IPS-11a (cell line): ENCODE measurements around the gene CPVL.
"Not testable (repeated sequence)": the region's sequence is repeated elsewhere in the genome, so short reads cannot be mapped to it uniquely, and the experiment has no call there.

Source experiments
- H3K4me3 ChIP-seq: one replicate; pipeline ENCODE4 v1.5.1; 2013; ENCODE audit warnings: low read depth, low read length, control low read depth

Gene CPVL

DNA sequence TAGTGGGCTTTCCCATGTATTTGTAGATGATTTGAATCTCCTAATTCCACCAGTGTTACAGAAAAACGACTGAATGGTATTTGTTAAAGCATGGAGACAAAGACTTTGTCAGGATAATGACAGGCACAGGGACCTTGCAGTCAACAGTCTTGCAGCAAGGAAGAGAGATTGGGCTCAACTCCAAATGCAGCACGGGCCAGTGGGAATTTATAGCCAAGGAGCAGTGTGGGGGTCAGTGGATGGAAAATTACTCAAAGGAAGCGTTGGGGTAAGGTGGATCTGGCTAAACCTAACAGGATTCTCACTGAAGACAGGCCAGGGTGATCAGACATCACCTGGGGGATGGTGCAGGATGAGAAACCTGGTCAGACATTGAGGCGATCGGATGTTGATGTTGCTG, 24.3 kb downstream of the CPVL start:
- no peak overlapping the region for H3K4me3 ChIP-seq

DNA sequence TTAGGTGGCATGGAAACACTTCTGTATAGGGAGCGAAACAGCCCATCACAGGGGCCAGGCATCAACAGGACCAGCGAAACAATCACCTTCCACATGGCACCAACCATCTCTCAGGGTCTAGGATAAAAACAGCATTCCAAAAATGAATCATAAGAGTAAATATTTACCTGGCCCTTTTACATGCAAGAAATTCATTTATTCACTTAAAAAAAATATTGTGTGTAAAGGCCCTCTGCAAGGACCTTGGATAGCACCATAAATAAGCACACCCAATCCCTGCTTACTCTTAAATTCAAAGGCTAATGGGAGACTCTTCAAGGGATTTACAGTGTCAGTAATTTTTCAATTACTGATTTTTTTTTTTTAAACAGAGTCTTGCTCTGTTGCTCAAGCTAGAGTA, 25.4 kb downstream of the CPVL start:
- H3K4me3 ChIP-seq, result no peak overlapping the region

DNA sequence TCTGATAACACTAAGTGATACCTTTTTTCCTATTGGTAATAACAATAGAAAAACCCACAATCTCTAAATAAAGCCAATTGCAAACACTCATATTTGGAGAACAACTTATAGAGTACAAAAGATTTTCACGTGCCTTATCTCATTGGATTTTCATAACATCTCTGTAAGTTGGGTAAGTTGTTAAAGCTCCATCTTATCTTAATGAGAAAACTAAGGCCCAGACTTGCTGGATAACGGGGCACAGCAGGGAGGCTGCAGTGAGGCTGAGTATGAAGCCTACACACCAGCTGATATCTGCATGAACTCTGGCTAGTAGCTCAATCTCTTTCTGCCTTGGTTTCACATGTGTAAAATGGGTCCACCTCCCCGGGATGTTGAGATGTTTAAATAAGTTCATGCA, 26.8 kb downstream of the CPVL start:
- no peak overlapping the region for H3K4me3 ChIP-seq

DNA sequence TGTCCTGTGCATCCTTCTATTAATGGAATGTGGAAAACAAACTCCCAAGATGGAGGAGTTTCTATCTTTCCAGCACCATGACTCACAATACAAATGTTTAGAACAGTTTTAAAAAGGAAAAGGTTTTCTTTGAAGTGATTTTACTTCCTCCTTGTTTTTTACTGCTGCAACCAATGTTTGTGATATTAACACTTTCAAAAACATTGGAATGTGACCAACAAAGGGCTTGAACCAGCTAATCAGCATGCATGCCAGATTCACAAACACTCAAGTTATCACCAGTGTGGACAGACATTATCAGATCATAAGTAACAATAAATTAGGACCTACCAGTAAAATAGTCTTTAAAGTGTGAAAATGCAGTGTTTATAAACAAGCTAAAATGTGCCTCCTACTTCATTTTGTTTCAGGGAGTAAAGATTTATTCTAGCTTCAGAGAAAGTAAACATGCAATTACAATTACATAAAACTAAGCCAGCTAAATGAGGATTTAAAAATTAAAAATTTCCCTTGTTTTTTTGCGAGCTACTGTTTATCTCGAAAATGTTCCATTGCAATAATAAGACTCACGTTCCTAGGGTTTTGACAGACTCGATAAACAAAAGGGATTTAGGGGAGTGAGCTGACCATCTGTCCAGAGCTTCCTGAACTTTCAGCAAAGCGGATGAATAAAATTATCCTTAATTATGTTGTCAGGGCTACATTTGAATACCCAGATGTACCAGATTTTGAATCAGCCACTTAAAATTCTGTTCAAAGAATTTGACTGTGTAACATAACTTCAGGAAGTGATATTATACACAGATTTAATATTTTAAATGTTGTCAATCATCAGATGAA, 29.8 kb downstream of the CPVL start:
- H3K4me3 ChIP-seq, result no peak overlapping the region

DNA sequence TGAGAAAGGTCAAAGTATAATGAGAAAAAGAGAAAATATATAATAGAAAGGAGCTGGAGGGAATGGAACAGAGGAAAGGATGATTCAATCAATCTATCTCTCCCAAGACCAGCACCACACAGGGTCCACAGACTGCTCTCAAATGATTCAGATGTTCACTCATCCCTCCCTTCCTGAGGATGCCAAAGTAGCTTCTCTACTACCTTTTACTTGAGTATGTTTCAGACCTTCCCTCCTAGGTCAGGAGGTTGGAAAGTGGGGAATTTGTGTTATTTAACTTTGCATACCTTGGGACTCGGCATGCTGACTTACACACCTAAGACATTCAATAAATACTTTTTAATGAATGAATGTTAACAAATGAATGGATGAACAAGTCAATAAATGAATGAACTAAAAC, 30.6 kb downstream of the CPVL start:
- H3K4me3 ChIP-seq, result no peak overlapping the region

DNA sequence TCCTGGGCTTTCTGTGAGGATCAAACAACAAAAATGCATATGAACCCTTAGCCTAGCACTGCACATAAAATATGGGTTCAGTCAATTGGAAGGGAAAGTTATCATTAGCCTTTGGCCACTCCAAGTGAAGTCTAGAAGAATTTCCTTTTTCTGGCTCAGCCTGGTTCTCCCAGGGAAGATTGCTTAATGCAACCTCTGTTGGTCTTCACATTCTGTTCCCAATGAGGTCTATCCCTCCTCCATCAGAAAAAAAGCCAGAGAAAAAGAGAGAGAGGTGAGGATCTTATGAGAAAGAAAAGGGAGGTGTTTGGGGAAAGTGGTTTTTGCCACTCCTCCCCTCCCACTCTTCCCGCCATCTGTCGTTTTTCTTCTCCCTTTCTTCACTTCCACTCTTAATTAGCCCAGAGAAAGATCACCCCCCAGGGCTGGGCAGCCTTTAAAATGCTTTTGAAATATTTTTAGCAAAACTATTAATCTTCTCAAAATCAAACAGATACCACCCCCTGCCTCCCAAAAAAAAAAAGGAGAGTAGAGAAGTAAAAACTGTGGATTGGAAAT, 31.1 kb downstream of the CPVL start:
- no peak overlapping the region for H3K4me3 ChIP-seq

DNA sequence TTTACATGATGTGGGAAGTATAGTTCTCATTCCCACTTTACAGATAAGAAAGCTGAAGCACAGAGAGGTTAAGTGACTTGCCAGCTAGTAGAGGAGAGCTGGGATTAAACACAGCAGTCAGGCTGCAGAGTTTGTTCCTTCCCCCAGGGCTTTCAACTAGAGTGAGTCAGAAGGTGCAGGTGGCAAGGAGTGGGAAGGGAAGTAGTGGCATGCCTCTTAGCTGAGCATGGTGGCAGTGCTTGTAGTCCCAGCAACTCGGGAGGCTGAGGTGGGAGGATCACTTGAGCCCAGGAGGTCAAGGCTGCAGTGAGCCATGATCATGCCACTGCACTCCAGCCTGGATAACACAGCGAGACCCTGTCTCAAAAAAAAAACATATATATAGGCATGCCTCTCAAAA, 32.1 kb downstream of the CPVL start:
- not testable (repeated sequence) for H3K4me3 ChIP-seq

DNA sequence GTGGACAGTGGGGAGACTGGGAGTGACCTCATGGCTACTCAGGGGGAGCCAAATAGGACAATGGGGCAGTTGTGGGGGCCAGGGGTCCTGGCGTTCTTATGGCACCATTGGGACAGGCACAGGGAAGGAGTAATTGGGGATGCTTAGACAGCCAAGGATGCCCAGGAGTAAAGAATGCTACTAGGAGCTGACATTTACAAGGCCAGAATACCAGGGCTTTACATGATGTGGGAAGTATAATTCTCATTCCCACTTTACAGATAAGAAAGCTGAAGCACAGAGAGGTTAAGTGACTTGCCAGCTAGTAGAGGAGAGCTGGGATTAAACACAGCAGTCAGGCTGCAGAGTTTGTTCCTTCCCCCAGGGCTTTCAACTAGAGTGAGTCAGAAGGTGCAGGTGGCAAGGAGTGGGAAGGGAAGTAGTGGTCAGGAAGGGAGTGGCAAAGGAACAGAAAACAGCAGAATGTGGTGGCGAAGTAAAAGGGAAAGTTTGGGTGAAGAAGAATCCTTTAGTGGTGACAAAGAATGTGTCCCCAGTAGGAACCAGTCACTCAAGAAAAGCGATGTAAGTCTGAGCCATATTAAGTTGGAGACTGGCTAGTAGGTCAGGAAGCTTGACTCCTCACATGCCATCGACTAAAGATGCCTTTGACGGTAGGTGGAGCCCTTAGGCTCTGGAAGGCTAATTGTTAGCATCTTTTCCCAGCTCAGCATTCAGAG, 32.8 kb downstream of the CPVL start:
- no peak overlapping the region for H3K4me3 ChIP-seq

DNA sequence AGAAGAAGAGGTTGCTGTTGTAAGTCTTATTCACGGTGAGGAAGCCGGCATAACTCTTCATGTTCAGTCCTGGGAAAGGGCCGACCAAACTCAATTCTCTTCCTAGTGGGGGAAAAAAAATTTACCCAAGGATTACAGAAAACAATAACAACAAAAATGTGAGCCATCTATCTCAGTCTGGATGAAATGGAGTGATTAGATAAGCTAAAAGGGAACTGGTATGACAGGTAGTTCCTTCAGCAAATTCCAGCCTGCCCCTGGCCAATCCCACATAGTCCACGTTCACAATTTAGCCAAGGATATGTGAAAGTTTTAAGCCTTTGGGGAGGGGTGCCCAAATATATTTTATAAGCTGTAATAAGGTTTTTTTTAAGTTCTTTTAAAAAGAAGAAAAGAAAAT, 33.6 kb downstream of the CPVL start:
- no peak overlapping the region for H3K4me3 ChIP-seq

DNA sequence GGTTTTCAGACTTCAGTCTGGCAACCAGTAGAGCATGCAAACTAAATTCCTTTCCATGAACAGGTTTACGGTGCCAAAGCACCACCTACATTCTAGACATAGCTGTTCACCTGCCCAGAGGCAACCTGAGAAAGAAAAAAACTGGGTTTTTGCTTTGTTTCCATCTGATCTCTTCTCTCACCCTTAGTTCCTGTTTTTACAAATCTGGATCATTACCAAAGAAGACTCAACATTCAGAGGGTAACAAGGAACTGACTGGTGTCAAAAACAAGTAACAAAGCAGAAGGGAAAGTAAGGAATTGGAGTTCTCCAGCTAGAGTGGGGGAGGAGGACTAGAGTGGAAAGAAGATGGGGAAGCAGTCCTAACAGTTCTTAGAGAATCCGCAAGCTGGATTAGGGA, 36.4 kb downstream of the CPVL start:
- no peak overlapping the region for H3K4me3 ChIP-seq

DNA sequence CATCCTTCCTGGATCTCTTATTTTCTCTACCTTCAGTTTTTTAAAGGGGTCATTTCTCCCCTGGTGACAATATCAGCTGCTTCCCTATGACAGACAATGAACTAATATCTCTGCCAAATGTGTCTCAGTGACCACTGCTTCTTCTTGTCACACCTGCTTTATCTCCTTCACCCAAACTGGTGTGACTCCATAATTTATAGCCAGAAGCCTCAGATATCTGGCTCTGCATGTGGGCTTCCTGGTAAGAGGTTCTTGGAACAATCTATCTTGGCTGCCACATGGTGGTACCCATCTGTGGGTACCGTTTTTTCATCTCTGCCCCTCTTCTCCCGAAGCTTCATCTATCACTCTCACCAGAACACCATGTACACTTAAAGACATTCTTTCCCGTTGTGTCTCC, 37.0 kb downstream of the CPVL start:
- no peak overlapping the region for H3K4me3 ChIP-seq

DNA sequence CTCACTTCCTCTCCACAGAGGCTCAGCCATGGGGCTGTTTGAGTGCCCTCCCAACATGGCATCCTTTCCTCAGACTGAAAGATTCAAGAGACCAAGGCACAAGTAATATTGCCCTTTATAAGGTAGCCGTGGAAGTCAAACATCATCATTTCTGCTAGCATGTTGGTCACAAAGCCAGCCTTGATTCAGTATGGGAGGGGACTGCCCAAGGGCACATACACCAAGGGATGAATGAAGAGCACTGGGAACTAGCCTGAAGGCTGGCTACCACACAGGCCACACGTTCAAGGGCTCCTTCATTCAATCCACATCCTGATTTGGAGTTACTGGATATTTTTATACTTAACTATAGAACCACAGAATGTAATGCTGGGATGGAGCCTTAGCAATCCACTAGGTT, 39.3 kb downstream of the CPVL start:
- no peak overlapping the region for H3K4me3 ChIP-seq

DNA sequence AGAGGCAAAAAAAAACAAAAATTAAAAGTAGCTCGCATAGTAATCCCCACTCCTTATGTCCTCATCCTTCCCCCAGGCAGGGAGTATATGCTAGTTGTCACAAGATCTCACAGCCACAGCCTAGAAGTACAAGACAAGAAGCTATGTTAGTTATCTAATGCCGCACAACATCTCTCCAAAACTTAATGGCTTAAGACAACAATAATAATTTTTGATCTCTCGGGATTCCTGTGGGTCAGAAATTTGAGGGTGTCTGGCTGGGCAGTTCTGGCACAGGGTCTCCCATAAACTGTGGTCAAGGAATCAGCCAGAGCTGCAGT, 39.7 kb downstream of the CPVL start:
- H3K4me3 ChIP-seq, result no peak overlapping the region

DNA sequence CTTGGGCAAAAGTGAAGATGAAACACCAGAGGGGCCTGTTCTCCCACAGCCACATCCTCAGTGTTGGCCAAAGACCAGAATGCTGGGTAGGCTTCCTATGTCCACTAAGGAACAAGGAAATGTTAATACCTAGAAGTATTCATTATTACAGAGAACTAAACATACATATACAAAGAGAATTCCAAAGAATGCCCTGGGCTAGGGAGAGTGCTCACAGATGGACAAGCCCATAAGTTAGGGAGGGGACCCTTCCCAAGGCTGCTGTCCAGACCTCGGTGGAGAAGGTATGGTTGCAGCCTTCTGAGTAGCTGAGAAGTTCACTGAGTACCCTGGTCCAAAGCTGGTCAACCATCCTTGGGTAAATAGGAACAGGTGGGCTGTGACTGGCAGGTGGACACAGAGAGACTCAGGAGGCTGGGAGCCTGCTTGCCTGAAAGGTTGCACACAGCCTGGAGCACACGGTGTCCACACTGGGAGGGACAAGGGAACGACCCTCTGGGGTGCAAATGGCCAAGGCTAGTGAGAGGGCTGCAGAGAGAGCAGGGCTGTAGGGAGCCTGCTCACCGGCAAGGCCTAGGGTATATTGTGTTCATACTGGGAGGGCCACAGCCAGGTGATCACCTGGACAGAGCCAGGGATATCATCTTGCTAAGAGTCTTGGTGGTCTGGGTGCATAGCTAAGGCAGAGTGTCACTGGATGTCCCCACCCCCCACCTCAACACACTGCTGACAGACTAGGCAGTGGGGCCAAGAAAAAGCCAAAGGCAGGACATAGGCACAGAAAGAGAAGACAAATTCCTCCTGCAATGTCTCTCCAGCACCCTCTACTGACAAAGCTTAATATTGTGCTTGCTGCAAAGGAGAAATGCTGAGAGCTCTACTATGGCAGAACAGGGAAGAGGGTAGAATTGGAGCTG, 40.3 kb downstream of the CPVL start:
- no peak overlapping the region for H3K4me3 ChIP-seq

DNA sequence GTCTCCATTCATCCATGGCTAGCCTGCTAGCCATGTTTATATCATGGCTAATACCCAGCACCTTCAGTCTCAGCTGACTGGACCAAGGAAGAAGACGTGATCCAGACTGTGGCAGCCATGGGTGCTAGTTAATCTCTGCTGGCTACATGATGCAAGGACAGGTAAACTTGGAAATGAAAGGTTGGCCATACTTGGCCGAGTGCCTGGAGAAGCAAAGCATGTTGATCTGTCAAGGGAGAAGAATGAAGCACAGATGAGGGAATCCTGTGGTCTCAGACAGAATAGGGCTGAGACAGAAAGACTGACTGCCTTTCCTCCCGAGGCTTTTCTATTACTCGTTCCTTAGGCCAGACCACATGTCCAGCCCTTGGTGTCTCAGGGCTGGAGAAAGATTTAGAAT, 41.1 kb downstream of the CPVL start:
- H3K4me3 ChIP-seq, result no peak overlapping the region

DNA sequence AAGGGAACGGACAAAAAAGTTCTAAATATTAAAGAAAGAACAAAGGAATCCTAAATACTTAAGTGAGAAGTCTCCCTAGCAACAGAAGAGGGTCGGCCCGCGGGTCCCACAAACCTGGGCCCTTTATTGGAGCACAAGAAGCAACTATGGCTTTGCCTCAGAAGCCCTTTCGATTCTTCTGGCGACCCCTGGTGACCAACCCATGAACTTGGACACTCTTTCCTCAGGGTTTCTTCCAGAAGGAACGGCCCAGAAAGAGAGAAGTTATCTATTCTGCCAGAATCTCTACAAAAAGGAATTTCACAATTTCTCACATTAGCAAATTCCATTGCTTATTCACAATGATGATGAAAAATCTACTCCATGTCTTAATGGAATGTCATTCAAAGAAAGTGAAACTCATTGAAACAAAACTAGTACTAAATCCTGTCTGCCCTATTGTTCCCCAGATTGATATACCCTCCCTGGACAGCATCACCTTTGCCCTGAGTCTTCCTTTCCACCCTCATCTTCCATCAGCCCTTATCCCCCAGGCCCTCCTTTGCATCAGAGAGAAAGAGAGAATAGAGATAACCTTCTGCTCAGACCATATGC, 43.7 kb downstream of the CPVL start:
- H3K4me3 ChIP-seq, result no peak overlapping the region

DNA sequence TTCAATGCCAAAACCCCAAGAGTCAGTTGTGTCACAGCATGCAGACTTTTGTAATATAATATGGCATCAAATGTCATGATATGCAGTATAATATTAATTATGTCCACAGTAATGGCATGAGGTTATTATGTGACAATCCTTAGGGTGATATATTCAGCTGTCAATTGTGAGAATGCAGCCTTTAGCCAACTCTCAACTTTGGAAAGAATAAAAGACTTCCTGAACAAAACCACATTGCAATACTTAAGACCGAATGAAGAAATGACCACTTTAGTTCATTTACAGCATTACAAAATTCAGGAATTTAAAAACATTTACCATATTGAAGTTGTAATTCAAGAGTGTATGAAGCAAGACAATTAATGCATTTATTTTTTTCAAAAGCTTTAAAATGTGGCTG, 45.4 kb downstream of the CPVL start:
- no peak overlapping the region for H3K4me3 ChIP-seq

DNA sequence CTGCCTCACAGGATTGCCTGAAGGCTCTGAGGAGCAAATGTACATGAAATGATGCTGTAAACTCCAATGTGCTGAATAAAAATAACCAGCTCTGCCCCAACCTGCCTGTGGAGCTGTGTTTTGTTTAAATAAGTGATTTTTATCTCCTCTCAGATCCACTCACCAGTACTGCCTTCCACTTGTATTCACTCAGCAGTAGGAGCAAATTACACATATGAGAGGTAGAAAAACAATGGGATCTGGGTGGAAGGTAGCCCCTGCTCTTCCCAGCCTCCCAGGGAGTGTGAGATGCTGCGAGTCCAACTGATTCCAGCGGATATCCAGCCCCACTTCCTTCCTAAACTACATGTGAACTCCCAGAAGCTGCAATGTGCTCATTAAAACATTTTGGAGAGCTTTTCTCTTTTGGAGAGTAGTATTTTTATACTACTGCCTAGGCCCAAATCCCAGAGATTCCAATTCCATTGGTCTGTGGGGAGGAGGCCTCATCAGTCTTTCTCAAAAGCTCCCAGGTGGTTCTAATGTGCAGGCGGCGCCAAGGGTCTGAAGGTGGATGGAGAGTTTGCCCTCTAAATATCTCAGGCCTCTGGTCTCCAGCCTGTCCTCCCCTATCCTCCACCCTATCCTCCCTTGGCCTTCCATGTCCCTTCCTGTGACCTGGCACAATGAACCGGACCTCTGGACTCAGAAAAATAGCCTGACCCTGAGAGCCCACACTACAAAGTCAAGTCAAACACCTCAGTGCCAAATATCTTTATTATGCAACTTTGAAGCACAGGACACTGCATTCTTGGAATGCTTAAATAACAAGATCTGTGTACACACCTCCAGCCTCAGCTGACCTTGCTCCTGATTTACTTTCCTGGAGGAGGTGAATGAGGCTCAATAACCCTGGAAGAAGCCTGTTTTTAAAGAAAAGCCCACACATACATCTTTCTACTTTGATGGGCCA, 46.2 kb downstream of the CPVL start:
- no peak overlapping the region for H3K4me3 ChIP-seq

DNA sequence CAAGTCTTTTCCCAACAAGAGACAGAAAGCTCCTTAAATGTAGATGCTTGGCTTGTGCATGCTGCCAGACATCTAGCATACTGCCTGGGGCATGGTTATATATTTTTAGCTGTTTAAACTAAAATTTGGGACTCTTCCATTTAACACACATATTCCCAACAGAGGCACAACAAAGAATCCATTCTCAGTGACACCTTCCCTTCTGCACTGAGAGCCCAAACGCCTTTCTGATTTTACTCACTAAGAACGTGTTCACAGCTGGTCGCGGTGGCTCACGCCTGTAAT, 49.9 kb downstream of the CPVL start:
- no peak overlapping the region for H3K4me3 ChIP-seq
